ENCODE data around the gene UBA7.
"Not testable (repeated sequence)": the region's sequence is repeated elsewhere in the genome, so short reads cannot be mapped to it uniquely, and the experiment has no call there.

The UBA7 gene, protein sequence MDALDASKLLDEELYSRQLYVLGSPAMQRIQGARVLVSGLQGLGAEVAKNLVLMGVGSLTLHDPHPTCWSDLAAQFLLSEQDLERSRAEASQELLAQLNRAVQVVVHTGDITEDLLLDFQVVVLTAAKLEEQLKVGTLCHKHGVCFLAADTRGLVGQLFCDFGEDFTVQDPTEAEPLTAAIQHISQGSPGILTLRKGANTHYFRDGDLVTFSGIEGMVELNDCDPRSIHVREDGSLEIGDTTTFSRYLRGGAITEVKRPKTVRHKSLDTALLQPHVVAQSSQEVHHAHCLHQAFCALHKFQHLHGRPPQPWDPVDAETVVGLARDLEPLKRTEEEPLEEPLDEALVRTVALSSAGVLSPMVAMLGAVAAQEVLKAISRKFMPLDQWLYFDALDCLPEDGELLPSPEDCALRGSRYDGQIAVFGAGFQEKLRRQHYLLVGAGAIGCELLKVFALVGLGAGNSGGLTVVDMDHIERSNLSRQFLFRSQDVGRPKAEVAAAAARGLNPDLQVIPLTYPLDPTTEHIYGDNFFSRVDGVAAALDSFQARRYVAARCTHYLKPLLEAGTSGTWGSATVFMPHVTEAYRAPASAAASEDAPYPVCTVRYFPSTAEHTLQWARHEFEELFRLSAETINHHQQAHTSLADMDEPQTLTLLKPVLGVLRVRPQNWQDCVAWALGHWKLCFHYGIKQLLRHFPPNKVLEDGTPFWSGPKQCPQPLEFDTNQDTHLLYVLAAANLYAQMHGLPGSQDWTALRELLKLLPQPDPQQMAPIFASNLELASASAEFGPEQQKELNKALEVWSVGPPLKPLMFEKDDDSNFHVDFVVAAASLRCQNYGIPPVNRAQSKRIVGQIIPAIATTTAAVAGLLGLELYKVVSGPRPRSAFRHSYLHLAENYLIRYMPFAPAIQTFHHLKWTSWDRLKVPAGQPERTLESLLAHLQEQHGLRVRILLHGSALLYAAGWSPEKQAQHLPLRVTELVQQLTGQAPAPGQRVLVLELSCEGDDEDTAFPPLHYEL

DNA sequence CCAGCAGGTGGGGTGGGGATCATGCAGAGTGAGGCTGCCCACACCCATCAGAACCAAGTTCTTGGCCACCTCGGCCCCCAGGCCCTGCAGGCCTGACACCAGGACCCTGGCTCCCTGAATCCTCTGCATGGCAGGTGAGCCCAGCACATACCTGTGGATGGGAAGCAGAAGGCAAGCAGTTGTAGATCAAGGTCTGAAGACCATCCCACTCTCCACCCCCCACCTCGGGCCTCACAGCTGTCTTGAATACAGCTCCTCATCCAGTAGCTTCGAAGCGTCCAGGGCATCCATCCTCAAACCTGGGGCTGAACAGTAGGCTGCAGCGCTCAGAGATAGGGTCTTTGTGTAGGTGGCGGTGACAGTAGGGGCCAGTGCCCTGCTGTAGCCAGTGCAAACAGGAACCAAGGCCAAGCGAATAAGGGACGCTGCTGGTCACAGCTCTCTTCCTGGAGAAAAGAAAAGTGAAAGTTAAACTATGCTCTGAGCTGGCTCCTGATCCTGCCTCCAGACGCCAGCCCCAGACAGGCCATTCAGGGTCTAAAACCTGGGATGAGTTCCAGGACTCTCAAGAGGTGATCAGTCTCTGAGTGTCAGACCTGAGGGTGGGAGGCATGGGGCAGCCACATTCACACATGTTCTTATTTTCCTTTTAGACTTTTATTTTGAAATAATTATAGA, at the start of gene UBA7:
Gene UBA7, minus strand, starts transcription at position 457 of the 678 bp plus-strand sequence. Its CDS starts 166 bp downstream, at position 291.
- DNase-seq = peak; percentile 41

GRCh38 chr3:49859576-49860305, 46.0 kb upstream of the UBA7 start:
- no peak for DNase-seq

DNA sequence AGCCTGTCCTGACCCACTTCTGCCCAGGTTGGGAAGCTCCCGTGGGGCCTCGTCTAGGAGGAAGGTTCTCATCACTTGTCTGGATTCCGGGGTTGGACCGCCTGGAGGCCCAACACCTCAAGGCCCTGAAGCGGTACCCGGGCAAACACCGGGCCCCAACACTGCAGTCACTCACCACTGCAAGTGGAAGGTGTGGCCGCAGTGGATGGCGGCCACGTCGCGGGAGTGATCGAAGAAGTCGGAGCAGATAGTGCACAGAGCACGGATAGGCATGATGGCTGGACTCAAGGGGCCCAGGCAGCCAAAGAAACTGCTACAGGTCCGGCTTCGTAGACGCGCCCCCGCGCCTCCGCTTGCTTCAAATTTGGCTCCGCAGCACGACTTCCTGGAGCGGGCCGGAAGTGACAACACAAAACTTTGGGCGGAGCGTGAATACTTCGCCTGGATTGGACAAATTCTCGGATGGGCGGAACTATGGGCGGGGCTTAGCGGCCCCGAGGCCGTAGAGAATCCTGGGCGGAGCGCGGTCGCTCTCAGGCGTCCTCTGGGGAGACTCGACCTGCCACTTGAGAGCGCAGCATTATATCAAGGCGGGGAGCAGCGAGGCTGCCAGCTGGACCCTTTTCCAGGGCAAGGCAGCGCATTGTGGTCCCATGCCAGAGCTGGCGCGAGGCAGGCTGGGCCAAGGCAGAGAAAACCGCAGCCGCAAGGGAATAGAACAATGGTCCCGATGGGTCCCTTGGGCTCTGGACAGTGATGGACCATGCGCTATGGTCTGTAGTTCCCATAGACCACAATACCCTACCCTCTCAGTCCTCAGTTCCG, 42.6 kb upstream of the UBA7 start, which contains the start of gene TRAIP:
Gene TRAIP, minus strand, starts transcription at position 384 of the 825 bp plus-strand sequence. Its CDS starts 111 bp downstream, at position 273.
- DNase-seq = peak; percentile 96

- no peak for DNase-seq
Observed at GRCh38 chr3:49855662-49856061, 41.9 kb upstream of the UBA7 start.

DNA sequence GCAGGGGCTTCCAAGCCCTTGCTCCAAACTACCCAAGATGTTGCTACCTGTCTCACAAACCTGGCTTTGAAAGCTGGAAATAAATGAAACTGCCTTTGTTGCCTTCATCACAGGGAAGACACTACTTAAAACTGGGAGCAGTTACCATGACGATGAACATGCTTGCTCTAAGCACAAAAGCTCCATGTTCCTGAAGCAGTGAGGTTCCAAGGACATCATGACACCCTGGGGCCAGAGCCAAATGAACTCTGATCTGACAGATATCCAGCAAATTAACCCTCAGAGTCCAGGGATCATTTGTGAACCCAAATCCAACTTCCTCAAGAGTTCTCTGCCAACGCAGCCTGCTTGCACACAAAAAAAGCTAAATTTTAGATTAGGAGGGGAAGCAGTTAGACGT, 31.9 kb upstream of the UBA7 start:
- no peak for DNase-seq

- DNase-seq = no peak
Observed at GRCh38 chr3:49844464-49845183, 30.9 kb upstream of the UBA7 start.

GRCh38 chr3:49842843-49843517, 29.2 kb upstream of the UBA7 start:
- DNase-seq = no peak

DNA sequence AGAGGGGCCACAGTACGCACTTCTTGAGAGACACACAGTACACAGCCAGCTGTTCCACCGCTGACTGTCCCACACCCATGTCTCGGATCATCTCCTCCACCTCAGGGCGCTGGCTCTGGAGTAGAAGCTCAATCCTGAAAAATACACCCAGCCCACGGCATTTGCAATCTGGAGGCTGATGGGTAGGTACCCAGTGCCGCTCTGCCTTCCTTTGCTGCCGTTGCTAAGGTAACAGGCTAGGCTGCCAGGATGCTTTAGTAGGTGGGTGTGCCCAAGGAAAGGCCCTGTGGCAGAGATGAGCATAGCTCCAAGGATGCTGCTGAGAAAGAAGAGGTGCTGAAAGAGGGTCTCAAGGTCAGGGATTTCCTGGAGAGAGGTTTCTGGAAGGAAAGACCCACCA, 28.1 kb upstream of the UBA7 start:
- no peak for DNase-seq

DNA sequence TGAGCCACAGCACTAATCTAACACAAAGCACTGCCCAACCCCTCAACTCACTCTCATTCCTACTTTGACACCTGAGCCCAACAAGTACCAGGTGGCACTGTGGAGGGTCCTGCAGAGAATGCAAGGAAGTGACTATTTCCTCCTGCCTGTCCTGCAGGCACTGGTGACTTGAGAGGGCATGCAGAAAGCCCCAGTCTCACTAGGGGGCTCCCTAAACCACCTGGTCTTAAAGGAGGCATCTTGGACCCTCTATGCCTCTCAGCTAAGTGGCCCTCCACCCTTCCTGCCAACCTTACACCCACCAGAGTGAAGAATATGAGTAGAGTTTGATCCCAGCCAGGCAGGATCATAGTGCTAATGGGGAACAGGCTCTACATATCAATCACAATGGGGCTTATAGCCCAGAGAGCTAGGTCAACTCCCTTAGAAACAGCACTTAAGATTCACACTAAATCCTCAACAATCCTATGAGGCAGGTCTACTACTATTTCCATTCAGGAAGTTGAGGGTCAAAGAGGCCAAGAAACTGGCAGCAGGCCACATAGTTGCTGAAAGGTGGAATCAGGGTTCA, 27.5 kb upstream of the UBA7 start:
- no peak for DNase-seq

DNA sequence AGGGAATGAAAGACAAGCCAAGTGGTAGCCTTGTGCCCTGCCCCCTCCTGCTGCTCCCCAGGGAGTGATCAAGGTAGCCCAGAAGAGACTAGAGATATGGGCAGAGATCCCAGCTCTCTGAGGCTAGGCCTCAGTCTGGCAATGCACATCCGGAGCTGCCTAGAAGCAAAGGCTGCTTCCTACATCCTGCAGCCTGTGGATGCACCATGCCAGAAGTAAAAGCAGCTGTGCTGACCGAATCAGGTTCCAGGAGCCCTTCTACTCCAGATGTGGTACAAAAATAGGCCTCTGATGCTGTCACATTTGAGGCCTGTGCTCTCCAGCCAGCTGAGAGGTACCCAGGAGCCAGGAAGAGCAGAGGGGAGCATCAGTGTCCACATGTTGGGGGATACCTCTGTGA, 26.6 kb upstream of the UBA7 start:
- DNase-seq = no peak

DNA sequence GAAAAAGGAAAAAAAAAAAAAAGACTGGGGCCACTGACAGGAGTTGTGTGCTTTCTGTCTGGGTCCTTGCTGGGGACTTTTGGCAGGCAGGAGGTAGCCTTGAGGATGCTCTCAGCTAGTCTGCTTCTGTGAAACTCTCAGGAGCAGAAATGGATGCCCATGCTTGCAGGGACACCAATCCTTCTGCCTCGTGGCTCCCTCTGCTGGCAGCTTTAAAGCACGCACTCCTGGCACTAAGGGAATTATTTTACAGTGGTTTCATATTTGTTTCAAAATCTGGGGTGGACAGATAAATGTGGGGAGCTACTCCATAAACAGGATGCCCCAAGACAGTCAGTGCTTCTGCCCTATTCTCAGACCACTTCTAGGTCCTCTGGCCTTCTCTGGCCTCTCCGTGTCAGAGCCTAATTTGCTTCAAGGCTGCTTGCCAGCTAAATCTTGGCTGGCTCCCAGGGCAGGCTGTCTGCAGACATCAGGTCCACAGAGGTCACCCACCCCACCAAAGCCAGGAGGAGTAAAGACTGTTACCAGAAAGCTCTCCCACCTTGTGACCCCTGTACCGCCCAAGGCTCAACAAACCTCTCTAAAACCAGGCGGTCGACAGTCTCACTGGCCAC, 25.5 kb upstream of the UBA7 start:
- peak; percentile 84 for DNase-seq

GRCh38 chr3:49831341-49831740, 17.6 kb upstream of the UBA7 start:
- DNase-seq = no peak

DNA sequence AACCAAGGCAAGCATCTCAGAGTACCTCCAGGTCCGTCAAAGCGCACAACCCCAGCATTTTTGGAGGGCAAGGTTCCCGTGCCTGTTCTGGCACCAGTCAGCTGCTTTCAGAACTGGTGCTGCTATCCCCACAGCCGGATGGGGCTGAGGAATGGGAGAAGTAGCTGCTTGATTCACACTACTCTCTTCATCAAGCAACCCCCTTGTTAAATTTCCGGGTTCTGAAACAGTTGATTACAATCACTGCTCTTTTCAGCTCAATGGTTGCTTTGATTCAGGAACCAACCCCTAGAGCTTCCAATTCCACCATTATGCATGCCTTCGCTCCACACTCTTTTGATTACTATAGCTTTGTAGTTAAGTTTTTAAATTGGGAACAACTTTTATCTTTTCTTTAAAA, 12.3 kb upstream of the UBA7 start:
- no peak for DNase-seq

GRCh38 chr3:49823131-49823530, 9.4 kb upstream of the UBA7 start:
- DNase-seq = not testable (repeated sequence)

GRCh38 chr3:49812916-49813496, 747 bp downstream of the UBA7 start:
- no peak for DNase-seq

DNA sequence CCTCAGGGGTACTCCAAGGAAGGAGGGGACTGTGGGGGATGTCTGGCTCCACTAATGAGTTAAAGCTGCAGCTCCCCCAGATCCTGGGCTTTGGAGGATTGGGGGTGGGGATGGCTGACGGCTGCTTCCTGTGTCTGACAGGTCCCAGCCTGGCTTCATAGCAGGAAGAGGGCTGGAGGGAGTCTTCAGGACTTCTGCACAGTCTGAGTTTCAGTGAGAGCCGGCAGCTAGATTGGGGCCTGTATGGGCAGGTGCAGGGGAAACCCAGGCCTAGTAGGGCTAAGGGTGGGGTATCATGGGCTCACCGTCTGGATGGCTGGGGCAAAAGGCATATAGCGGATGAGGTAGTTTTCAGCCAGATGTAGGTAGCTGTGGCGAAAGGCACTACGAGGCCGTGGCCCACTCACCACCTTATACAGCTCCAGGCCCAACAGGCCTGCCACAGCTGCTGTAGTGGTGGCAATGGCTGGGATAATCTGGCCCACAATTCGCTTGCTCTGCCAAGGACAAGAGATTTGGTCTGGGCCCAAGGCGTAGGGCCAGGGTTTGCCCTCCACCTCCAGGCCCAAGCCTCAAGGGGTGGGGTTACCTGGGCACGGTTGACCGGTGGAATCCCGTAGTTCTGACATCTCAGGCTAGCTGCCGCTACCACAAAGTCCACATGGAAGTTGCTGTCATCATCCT, 6.2 kb downstream of the UBA7 start:
- DNase-seq = no peak

DNA sequence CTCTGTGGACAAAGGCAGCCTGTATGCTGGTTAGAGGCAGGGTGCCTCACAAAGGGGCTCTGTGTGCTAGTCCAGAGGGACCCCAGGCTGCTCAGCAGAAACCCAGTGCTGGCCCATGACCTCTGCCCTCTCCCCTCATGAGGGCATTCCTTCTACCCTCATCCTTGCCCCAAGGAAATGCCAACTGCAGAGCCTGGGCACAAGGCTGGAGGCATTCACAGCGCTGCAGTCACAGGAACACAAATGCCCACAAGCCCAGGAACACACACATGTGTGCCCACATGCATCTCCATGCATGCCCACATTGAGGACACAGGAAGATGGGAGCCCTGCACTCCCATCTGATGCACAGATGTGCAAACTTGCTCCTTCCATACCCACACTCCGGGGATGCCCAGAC, 6.9 kb downstream of the UBA7 start:
- no peak for DNase-seq

Data from activated CD4-positive, alpha-beta T cell treated with anti-CD3 and anti-CD28 coated beads for 48 hours (primary cell).